HL-60 (cell line): ENCODE measurements around the gene HERC2.

Experiments
- DNase-seq, 2 experiments: peaks; one replicate each; pipeline ENCODE4 v3.0.0-alpha.2; 2010 to 2020; ENCODE audit warnings: low read depth in 1 of 2, low spot score in 1 of 2
- H3K27ac ChIP-seq: fragments of 250-450 bp; sonication (Bioruptor Pico); replicated peaks from 2 replicates; pipeline ENCODE4 v1.5.1; 2020; ENCODE audit warnings: mild to moderate bottlenecking, moderate library complexity
- H3K27me3 ChIP-seq: fragments of 250-450 bp; sonication (Bioruptor Pico); 2 replicates; pipeline ENCODE4 v1.5.1; 2021; ENCODE audit warnings: mild to moderate bottlenecking, moderate library complexity; ENCODE audit not compliant: insufficient read depth, poor library complexity, severe bottlenecking
- H3K4me3 ChIP-seq: replicated peaks from 2 replicates; pipeline ENCODE4 v1.5.1; 2011; ENCODE audit warnings: mild to moderate bottlenecking, control low read depth, low read length; ENCODE audit not compliant: insufficient read depth
- GABPA ChIP-seq: IDR thresholded peaks from 2 replicates; pipeline ENCODE4 v1.6.1; 2012; ENCODE audit warnings: low read depth
- POLR2AphosphoS5 ChIP-seq: IDR thresholded peaks from 2 replicates; pipeline ENCODE4 v1.6.1; 2012; ENCODE audit warnings: low read depth
- SPI1 ChIP-seq: IDR thresholded peaks from 2 replicates; pipeline ENCODE4 v1.6.1; 2012; ENCODE audit warnings: low read depth, mild to moderate bottlenecking, borderline replicate concordance
- TF ChIP-seq, protein P1 (sequence below): IDR thresholded peaks from one replicate; pipeline ENCODE4 v1.5.1; 2011; ENCODE audit warnings: low read length, control low read depth, inconsistent platforms; ENCODE audit not compliant: insufficient read depth
- TF ChIP-seq, protein P2 (sequence below): IDR thresholded peaks from 2 replicates; pipeline ENCODE4 v1.6.1; 2012; ENCODE audit warnings: low read depth; ENCODE audit not compliant: insufficient replicate concordance

The HERC2 gene

DNA sequence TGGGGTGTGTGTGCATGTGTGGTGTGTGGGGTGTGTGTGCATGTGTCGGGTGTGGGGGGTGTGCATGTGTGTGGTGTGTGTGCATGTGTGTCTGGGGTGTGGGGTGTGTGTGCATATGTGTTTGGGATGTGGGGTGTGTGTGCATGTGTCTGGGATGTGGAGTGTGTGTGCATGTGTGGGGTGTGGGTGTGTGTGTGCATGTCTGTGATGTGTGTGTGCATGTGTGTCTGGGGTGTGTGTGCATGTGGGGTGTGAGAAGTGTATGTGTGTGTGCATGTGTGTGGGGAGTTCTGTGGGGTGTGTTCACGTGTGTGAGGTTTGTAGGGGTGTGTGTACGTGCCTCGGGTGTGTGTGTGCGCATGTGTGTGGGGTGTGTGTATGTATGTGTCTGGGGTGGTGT lies 216.2 kb downstream of the HERC2 start:
- TF ChIP-seq GABPA, result no peak
- TF ChIP-seq, protein P1, sequence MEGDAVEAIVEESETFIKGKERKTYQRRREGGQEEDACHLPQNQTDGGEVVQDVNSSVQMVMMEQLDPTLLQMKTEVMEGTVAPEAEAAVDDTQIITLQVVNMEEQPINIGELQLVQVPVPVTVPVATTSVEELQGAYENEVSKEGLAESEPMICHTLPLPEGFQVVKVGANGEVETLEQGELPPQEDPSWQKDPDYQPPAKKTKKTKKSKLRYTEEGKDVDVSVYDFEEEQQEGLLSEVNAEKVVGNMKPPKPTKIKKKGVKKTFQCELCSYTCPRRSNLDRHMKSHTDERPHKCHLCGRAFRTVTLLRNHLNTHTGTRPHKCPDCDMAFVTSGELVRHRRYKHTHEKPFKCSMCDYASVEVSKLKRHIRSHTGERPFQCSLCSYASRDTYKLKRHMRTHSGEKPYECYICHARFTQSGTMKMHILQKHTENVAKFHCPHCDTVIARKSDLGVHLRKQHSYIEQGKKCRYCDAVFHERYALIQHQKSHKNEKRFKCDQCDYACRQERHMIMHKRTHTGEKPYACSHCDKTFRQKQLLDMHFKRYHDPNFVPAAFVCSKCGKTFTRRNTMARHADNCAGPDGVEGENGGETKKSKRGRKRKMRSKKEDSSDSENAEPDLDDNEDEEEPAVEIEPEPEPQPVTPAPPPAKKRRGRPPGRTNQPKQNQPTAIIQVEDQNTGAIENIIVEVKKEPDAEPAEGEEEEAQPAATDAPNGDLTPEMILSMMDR, result no peak
- TF ChIP-seq, protein P2, sequence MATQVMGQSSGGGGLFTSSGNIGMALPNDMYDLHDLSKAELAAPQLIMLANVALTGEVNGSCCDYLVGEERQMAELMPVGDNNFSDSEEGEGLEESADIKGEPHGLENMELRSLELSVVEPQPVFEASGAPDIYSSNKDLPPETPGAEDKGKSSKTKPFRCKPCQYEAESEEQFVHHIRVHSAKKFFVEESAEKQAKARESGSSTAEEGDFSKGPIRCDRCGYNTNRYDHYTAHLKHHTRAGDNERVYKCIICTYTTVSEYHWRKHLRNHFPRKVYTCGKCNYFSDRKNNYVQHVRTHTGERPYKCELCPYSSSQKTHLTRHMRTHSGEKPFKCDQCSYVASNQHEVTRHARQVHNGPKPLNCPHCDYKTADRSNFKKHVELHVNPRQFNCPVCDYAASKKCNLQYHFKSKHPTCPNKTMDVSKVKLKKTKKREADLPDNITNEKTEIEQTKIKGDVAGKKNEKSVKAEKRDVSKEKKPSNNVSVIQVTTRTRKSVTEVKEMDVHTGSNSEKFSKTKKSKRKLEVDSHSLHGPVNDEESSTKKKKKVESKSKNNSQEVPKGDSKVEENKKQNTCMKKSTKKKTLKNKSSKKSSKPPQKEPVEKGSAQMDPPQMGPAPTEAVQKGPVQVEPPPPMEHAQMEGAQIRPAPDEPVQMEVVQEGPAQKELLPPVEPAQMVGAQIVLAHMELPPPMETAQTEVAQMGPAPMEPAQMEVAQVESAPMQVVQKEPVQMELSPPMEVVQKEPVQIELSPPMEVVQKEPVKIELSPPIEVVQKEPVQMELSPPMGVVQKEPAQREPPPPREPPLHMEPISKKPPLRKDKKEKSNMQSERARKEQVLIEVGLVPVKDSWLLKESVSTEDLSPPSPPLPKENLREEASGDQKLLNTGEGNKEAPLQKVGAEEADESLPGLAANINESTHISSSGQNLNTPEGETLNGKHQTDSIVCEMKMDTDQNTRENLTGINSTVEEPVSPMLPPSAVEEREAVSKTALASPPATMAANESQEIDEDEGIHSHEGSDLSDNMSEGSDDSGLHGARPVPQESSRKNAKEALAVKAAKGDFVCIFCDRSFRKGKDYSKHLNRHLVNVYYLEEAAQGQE, result no peak
- no peak for TF ChIP-seq POLR2AphosphoS5
- no peak for TF ChIP-seq SPI1
- Histone ChIP-seq H3K4me3 (no peak overlapping the region), H3K27ac (no peak overlapping the region), H3K27me3 (peaks cover 17% of the 10 kb centered on the region)
- DNase-seq, result no peak

DNA sequence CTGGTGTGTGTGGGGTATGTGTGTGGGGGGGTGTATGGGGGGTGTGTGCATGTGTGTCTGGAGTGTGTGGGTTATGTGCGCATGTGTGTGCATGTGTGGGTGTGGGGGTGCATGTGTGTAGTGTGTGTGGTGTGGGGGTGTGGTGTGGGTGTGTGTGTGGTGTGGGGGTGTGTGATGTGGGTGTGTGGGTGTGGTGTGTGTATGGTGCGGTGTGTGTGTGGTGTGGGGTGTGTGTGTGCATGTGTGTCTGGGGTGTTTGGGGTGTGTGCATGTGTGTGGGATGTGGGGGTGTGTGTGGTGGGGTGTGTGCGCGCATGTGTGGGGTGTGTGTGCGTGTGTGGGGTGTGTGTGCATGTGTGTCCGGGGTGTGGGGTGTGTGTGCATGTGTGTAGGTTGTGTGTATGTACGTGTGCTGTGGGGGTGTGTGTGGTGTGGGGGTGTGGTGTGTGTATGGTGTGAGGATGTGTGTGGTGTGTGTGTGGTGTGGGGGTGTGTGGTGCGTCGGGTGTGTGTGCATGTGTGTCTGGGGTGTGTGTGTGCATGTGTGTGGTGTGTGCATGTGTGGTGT lies 216.7 kb downstream of the HERC2 start:
- TF ChIP-seq, protein P2, result no peak
- TF ChIP-seq, protein P1, result no peak
- TF ChIP-seq GABPA (no peak), POLR2AphosphoS5 (no peak), SPI1 (no peak)
- Histone ChIP-seq H3K27me3 (peaks cover 18% of the 10 kb centered on the region), H3K4me3 (no peak overlapping the region), H3K27ac (no peak overlapping the region)
- no peak for DNase-seq

DNA sequence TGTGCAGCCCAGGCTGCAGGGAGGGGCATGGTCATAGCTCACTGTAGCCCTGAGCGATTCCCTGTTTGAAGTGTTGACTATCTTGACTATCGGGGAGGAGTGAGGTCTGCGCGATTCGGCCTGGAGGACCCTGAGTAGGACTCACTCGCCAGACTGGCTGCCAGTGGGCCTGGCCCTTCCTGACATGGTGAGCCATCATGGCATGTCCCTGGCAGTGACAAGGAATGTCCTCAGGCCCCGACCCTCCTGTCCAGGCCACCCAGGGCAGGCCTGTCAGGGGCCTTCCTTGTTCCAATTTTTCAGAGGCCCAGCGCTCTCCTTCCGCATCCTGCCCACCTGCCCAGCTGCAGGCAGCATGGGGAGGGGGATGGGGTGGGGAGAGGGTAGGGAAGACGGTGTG lies 217.7 kb downstream of the HERC2 start:
- TF ChIP-seq SPI1 (no peak), POLR2AphosphoS5 (no peak), GABPA (no peak)
- TF ChIP-seq, protein P1, result no peak
- TF ChIP-seq, protein P2, result no peak
- Histone ChIP-seq H3K4me3 (no peak overlapping the region), H3K27ac (no peak overlapping the region), H3K27me3 (peaks cover 27% of the 10 kb centered on the region)
- DNase-seq, result no peak
